PC-3 (cell line): ENCODE measurements around the gene ZYX. TPM values are rescaled to one million over a fixed set of nuclear protein-coding genes. Genes with fewer than 3 reads are reported as not detected.

ENCODE experiments used
- ATAC-seq: fragments of 200-7000 bp; cut with Tn5 transposase; 2 replicates; pipeline ENCODE4 v1.9.1; 2020; ENCODE audit warnings: mild to moderate bottlenecking, moderate library complexity
- BruUV-seq: library from RNA; stranded (reverse); fragments of 400-500 nt; replicated peaks from 2 replicates; lab custom pipeline; 2021; lab: Mats Ljungman, UMichigan
- CTCF ChIA-PET: fragments of 300-600 bp; sonication (Branson Sonifier 250); formaldehyde crosslinking; loops from one replicate; lab custom pipeline; 2022; ENCODE audit warnings: antibody characterized with exemption; lab: Charles Lee
- POLR2A ChIA-PET: fragments of 300-600 bp; sonication (Branson Sonifier 250); formaldehyde crosslinking; loops from one replicate; lab custom pipeline; 2022; ENCODE audit warnings: antibody characterized with exemption; ENCODE audit not compliant: unreplicated experiment; lab: Charles Lee
- DNase-seq: peaks from one replicate; pipeline ENCODE4 v3.0.0-alpha.2; 2015
- H2AFZ ChIP-seq: fragments of 300-600 bp; sonication (generic); 2 replicates; pipeline ENCODE4 v1.6.0; 2016; ENCODE audit warnings: antibody characterized with exemption, low read length
- H3F3A ChIP-seq: fragments of 300-600 bp; sonication (generic); one replicate; pipeline ENCODE4 v1.6.0; 2017; ENCODE audit warnings: antibody characterized with exemption, low read length, control low read depth, mild to moderate bottlenecking; ENCODE audit not compliant: unreplicated experiment
- H3K27ac ChIP-seq: fragments of 300-600 bp; sonication (generic); 2 replicates; pipeline ENCODE4 v1.5.1; 2016; ENCODE audit warnings: mild to moderate bottlenecking, low read length
- H3K27me3 ChIP-seq: fragments of 300-600 bp; sonication (generic); 2 replicates; pipeline ENCODE4 v1.6.1; 2016; ENCODE audit warnings: low read length, mixed read lengths
- H3K36me3 ChIP-seq: fragments of 300-600 bp; sonication (generic); 2 replicates; pipeline ENCODE4 v1.6.1; 2016; ENCODE audit warnings: low read depth, mixed run types, low read length, mixed read lengths
- H3K4me1 ChIP-seq: fragments of 300-600 bp; sonication (generic); 2 replicates; pipeline ENCODE4 v1.5.1; 2016; ENCODE audit warnings: low read length; ENCODE audit not compliant: insufficient read depth
- H3K4me2 ChIP-seq: fragments of 300-600 bp; sonication (generic); 2 replicates; pipeline ENCODE4 v1.6.0; 2016; ENCODE audit warnings: low read length
- H3K4me3 ChIP-seq: fragments of 300-600 bp; sonication (generic); 2 replicates; pipeline ENCODE4 v1.5.1; 2016; ENCODE audit warnings: mild to moderate bottlenecking, low read length, mixed read lengths
- H3K79me2 ChIP-seq: fragments of 300-600 bp; sonication (generic); 2 replicates; pipeline ENCODE4 v1.6.1; 2017; ENCODE audit warnings: low read length, mixed read lengths
- H3K9ac ChIP-seq: fragments of 300-600 bp; sonication (generic); 2 replicates; pipeline ENCODE4 v1.6.0; 2016; ENCODE audit warnings: mild to moderate bottlenecking, low read length
- H3K9me2 ChIP-seq: fragments of 300-600 bp; sonication (generic); replicated peaks from 2 replicates; pipeline ENCODE4 v1.6.1; 2016; ENCODE audit warnings: mixed run types, low read length, mixed read lengths
- H3K9me3 ChIP-seq: fragments of 300-600 bp; sonication (generic); 2 replicates; pipeline ENCODE4 v1.6.1; 2016; ENCODE audit warnings: low read length, mixed read lengths
- H4K20me1 ChIP-seq: fragments of 300-600 bp; sonication (generic); 2 replicates; pipeline ENCODE4 v1.6.1; 2016; ENCODE audit warnings: low read length, mixed read lengths
- EZH2 ChIP-seq: fragments of 300-600 bp; sonication (generic); IDR thresholded peaks from one replicate; pipeline ENCODE4 v1.6.1; 2017; ENCODE audit warnings: antibody characterized with exemption, mild to moderate bottlenecking, low read length; ENCODE audit not compliant: unreplicated experiment
- EZH2phosphoT487 ChIP-seq: fragments of 300-600 bp; sonication (generic); IDR thresholded peaks from 2 replicates; pipeline ENCODE4 v1.6.1; 2018; ENCODE audit warnings: mild to moderate bottlenecking, antibody characterized with exemption, low read length, borderline replicate concordance
- intact Hi-C: fragments of 100-400 bp; cut with micrococcal nuclease; formaldehyde crosslinking; loops from 2 replicates; pipeline ENCODE4 v1.9.0; 2023
- total RNA-seq: library from RNA; depleted of rRNA; stranded (reverse); fragments of >200 nt; gene quantifications from 2 replicates; pipeline ENCODE4 v1.2.3, GENCODE V29; 2014
- TF ChIP-seq, protein P1 (sequence below): fragments of 300-600 bp; sonication (generic); conservative IDR thresholded peaks from 2 replicates; pipeline ENCODE4 v1.5.1; 2017; ENCODE audit warnings: antibody characterized with exemption, low read depth, mild to moderate bottlenecking, low read length

Gene ZYX
- total RNA-seq, 1 experiment from 2014 or later: 108 TPM

- DNase-seq: peak; percentile 30
- no peak overlapping the region for H3K4me2 ChIP-seq
- H3K79me2 ChIP-seq: no peaks in the 10 kb centered on the region
- H3K4me1 ChIP-seq: peaks cover 43% of the 10 kb centered on the region
- intact Hi-C loops: loop anchor here (1.0 to 2.0 kb wide), 3 partner anchors 42 to 133 kb away; no protein-coding TSS in a partner anchor
- peak; percentile 41 for ATAC-seq
- ChIA-PET CTCF (interaction anchor here (0.5 kb wide), 2 partner anchors 8 to 134 kb away, joined by 3 to 5 read pairs; no protein-coding TSS in a partner anchor), POLR2A (no interaction called here)
- no peak overlapping the region for H3K9ac ChIP-seq
- no peaks in the 10 kb centered on the region for H4K20me1 ChIP-seq
- no peaks in the 10 kb centered on the region for H3K9me3 ChIP-seq
- H3K36me3 ChIP-seq: no peaks in the 10 kb centered on the region
- H3K27ac ChIP-seq: no peak overlapping the region
- no TSS peak for BruUV-seq
- no peaks in the 10 kb centered on the region for H3F3A ChIP-seq
- H3K9me2 ChIP-seq: no peaks in the 10 kb centered on the region
- no peak overlapping the region for H2AFZ ChIP-seq
- H3K27me3 ChIP-seq: no peaks in the 10 kb centered on the region
- H3K4me3 ChIP-seq: no peak overlapping the region
- TF ChIP-seq, protein P1, sequence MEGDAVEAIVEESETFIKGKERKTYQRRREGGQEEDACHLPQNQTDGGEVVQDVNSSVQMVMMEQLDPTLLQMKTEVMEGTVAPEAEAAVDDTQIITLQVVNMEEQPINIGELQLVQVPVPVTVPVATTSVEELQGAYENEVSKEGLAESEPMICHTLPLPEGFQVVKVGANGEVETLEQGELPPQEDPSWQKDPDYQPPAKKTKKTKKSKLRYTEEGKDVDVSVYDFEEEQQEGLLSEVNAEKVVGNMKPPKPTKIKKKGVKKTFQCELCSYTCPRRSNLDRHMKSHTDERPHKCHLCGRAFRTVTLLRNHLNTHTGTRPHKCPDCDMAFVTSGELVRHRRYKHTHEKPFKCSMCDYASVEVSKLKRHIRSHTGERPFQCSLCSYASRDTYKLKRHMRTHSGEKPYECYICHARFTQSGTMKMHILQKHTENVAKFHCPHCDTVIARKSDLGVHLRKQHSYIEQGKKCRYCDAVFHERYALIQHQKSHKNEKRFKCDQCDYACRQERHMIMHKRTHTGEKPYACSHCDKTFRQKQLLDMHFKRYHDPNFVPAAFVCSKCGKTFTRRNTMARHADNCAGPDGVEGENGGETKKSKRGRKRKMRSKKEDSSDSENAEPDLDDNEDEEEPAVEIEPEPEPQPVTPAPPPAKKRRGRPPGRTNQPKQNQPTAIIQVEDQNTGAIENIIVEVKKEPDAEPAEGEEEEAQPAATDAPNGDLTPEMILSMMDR: peak; percentile 46
- TF ChIP-seq EZH2: no peak
- no peak for TF ChIP-seq EZH2phosphoT487
Measured at GRCh38 chr7:143373255-143373794, 7.8 kb upstream of the ZYX start.

DNA sequence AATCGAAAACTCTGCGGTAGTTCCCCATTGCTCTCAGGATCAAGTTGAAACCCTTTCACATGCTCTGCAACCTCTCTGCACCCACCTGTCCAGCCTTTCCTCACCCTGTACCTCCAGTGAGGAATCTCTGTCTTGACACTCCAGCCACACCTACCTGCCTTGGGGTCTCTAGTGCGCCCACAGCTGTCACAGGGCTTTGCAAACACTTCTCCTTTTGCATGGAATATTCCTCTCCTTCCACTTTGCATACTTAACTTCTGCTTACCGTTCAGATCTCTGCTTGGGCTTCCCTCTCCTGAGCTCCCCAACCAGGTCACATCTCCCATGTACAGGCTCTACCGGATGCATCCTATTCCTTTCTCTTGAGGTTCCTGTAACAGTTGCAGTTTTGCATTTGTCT is 6.6 kb upstream of the ZYX start:
- POLR2A ChIA-PET: no interaction called here
- H3K4me1 ChIP-seq: peaks cover 45% of the 10 kb centered on the region

More for the DNA sequence above, 6.6 kb upstream of the ZYX start:
- CTCF ChIA-PET: no interaction called here
- Histone ChIP-seq H3K9ac (no peak overlapping the region), H4K20me1 (no peaks in the 10 kb centered on the region), H3K4me3 (no peak overlapping the region), H3K27ac (no peak overlapping the region), H3K36me3 (no peaks in the 10 kb centered on the region), H3K9me3 (no peaks in the 10 kb centered on the region), H3F3A (no peaks in the 10 kb centered on the region), H3K9me2 (no peaks in the 10 kb centered on the region), H3K79me2 (peaks cover 11% of the 10 kb centered on the region), H3K27me3 (no peaks in the 10 kb centered on the region), H2AFZ (no peak overlapping the region), H3K4me2 (no peak overlapping the region)
- TF ChIP-seq EZH2: no peak
- TF ChIP-seq, protein P1: no peak
- no peak for TF ChIP-seq EZH2phosphoT487
- ATAC-seq: no peak
- DNase-seq: no peak
- intact Hi-C loops: no loop called here
- no TSS peak for BruUV-seq
